HepG2 (cell line): ENCODE results near the gene EVA1A. TPM values are rescaled to one million over a fixed set of nuclear protein-coding genes. Genes with fewer than 3 reads are reported as not detected.

Source experiments
- EED ChIP-seq: sonication (generic); formaldehyde crosslinking; IDR thresholded peaks from 2 replicates; pipeline ENCODE4 v1.5.0; 2020; ENCODE audit warnings: mild to moderate bottlenecking, missing genetic modification reagents
- EP300 ChIP-seq, 3 experiments: sonication (generic) in 1 of 3; formaldehyde crosslinking in 1 of 3; IDR thresholded peaks; 2 replicates each; pipeline versions ENCODE4 v1.5.1 to v1.6.1; 2011 to 2020; ENCODE audit warnings: low read depth in 2 of 3, low read length in 2 of 3, borderline replicate concordance in 1 of 3, improper control_type of control experiment in 1 of 3, mild to moderate bottlenecking in 1 of 3, missing genetic modification reagents in 1 of 3, moderate library complexity in 1 of 3
- FOXA1 ChIP-seq, 2 experiments: fragments of 450-650 bp in 1 of 2; sonication (generic) in 1 of 2; formaldehyde crosslinking in 1 of 2; IDR thresholded peaks; 2 replicates each; pipeline versions ENCODE4 v1.4.0 to v1.6.1; 2016 to 2020; ENCODE audit warnings: missing genetic modification reagents in 1 of 2
- HOXA7 ChIP-seq: sonication (generic); formaldehyde crosslinking; IDR thresholded peaks from 2 replicates; pipeline ENCODE4 v1.8.1; 2022; ENCODE audit warnings: mild to moderate bottlenecking, missing genetic modification reagents, moderate library complexity
- ISL2 ChIP-seq: sonication (generic); formaldehyde crosslinking; IDR thresholded peaks from 2 replicates; pipeline ENCODE4 v1.5.0; 2020; ENCODE audit warnings: missing genetic modification reagents
- KDM6A ChIP-seq: IDR thresholded peaks from 2 replicates; pipeline ENCODE4 v1.6.1; 2016; ENCODE audit warnings: low read depth
- NR1H2 ChIP-seq: sonication (generic); formaldehyde crosslinking; IDR thresholded peaks from 2 replicates; pipeline ENCODE4 v1.8.1; 2022; ENCODE audit warnings: low read depth, missing genetic modification reagents, borderline replicate concordance
- NR2F2 ChIP-seq: IDR thresholded peaks from 2 replicates; pipeline ENCODE4 v1.6.1; 2012; ENCODE audit warnings: low read depth, inconsistent platforms, borderline replicate concordance
- PPARG ChIP-seq: conservative IDR thresholded peaks from 2 replicates; pipeline ENCODE4 v1.6.1; 2016; ENCODE audit warnings: missing biosample characterization, missing genetic modification reagents
- RXRB ChIP-seq: IDR thresholded peaks from 2 replicates; pipeline ENCODE4 v1.6.1; 2016; ENCODE audit warnings: borderline replicate concordance, missing genetic modification reagents, missing compliant biosample characterization
- SALL1 ChIP-seq: sonication (generic); formaldehyde crosslinking; IDR thresholded peaks from 2 replicates; pipeline ENCODE4 v1.8.0; 2022; ENCODE audit warnings: mild to moderate bottlenecking, missing genetic modification reagents
- SIN3B ChIP-seq: fragments of 150-350 bp; IDR thresholded peaks from 2 replicates; pipeline ENCODE4 v1.6.1; 2014; ENCODE audit warnings: low read length
- SOX5 ChIP-seq: IDR thresholded peaks from 2 replicates; pipeline ENCODE4 v1.6.1; 2016; ENCODE audit warnings: borderline replicate concordance
- SRY ChIP-seq: sonication (generic); formaldehyde crosslinking; IDR thresholded peaks from 2 replicates; pipeline ENCODE4 v1.8.0; 2022; ENCODE audit warnings: mild to moderate bottlenecking, missing genetic modification reagents
- TBX3 ChIP-seq: fragments of 450-650 bp; IDR thresholded peaks from 2 replicates; pipeline ENCODE4 v1.6.1; 2017; ENCODE audit warnings: antibody characterized with exemption, mild to moderate bottlenecking, inconsistent platforms, borderline replicate concordance
- TEAD3 ChIP-seq: optimal IDR thresholded peaks from 2 replicates; pipeline ENCODE3; 2016; ENCODE audit warnings: borderline replicate concordance
- ZNF138 ChIP-seq: sonication (generic); formaldehyde crosslinking; IDR thresholded peaks from 2 replicates; pipeline ENCODE4 v1.5.0; 2020; ENCODE audit warnings: mild to moderate bottlenecking, low read depth, missing genetic modification reagents
- ZSCAN12 ChIP-seq: sonication (generic); formaldehyde crosslinking; IDR thresholded peaks from 2 replicates; pipeline ENCODE4 v1.9.0; 2021; ENCODE audit warnings: mild to moderate bottlenecking, missing genetic modification reagents
- ZSCAN22 ChIP-seq: sonication (generic); formaldehyde crosslinking; IDR thresholded peaks from 2 replicates; pipeline ENCODE4 v1.4.0; 2020; ENCODE audit warnings: mild to moderate bottlenecking, missing genetic modification reagents
- polyA plus RNA-seq, 8 experiments: library from polyadenylated mRNA; depleted of rRNA in 3 of 8; stranded (reverse) in 7 of 8; unstranded in 1 of 8; fragments of >200 nt; fragmentation: Illumina TruSeq in 4 of 8; extraction: Trizol in 4 of 8; gene quantifications; 2 replicates each; pipeline versions ENCODE4 v1.2.1 to v1.2.3, GENCODE V29; 2011 to 2016; ENCODE audit warnings: low read depth in 4 of 8, missing spikeins in 1 of 8, mixed read lengths in 1 of 8; ENCODE audit not compliant: insufficient read depth in 1 of 8
- total RNA-seq, 5 experiments: library from RNA; depleted of rRNA; stranded (reverse); fragments of >200 nt; fragmentation: Illumina TruSeq; extraction: Trizol; gene quantifications; 2 replicates each; pipeline ENCODE4 v1.2.3, GENCODE V29; 2016; ENCODE audit warnings: low read depth in 1 of 5
- TF ChIP-seq, protein P1 (sequence below): sonication (generic); formaldehyde crosslinking; IDR thresholded peaks from 2 replicates; pipeline ENCODE4 v1.4.0; 2020; ENCODE audit warnings: missing genetic modification reagents
- TF ChIP-seq, protein P2 (sequence below): sonication (generic); formaldehyde crosslinking; IDR thresholded peaks from 2 replicates; pipeline ENCODE4 v1.8.0; 2022; ENCODE audit warnings: missing genetic modification reagents, mild to moderate bottlenecking, inconsistent platforms, borderline replicate concordance
- TF ChIP-seq, protein P3 (sequence below), 2 experiments: fragments of 450-650 bp in 1 of 2; sonication (generic) in 1 of 2; formaldehyde crosslinking; IDR thresholded peaks; 2 replicates each; pipeline versions ENCODE4 v1.5.0 to v1.8.0; 2020 to 2022; ENCODE audit warnings: mild to moderate bottlenecking in 1 of 2, missing genetic modification reagents in 1 of 2
- TF ChIP-seq, protein P4 (sequence below): sonication (generic); formaldehyde crosslinking; IDR thresholded peaks from 2 replicates; pipeline ENCODE4 v1.4.0; 2020; ENCODE audit warnings: missing genetic modification reagents

Gene EVA1A
- total and polyA plus RNA-seq, 2 of the 13 experiments (the other 11 are each of a cell fraction or from before 2014, with no cell fraction given), result 57.5 to 57.8 TPM

DNA sequence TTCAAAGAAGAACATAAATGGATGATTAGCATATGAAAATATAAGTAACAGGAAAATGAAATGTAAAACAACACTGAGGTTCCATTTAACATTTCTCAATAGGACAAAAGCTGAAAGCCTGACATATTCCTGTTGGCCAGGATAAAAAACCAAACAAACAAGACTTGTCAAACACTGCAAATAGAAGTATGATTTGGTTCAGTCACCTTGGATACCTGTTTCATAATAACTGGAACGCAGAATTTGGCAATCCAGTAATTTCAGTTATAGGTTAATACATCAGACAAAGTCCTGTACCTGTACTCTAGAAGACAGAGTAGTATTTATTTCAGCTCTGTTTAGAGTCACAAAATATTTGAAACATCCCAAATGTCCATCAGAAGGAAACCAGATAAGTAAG lies 16.5 kb upstream of the EVA1A start (continued):
- TF ChIP-seq SALL1 (CRISPR knock-in tag), result peak; percentile 24; the same call in 1 of the 2 replicates
- TF ChIP-seq, protein P1, sequence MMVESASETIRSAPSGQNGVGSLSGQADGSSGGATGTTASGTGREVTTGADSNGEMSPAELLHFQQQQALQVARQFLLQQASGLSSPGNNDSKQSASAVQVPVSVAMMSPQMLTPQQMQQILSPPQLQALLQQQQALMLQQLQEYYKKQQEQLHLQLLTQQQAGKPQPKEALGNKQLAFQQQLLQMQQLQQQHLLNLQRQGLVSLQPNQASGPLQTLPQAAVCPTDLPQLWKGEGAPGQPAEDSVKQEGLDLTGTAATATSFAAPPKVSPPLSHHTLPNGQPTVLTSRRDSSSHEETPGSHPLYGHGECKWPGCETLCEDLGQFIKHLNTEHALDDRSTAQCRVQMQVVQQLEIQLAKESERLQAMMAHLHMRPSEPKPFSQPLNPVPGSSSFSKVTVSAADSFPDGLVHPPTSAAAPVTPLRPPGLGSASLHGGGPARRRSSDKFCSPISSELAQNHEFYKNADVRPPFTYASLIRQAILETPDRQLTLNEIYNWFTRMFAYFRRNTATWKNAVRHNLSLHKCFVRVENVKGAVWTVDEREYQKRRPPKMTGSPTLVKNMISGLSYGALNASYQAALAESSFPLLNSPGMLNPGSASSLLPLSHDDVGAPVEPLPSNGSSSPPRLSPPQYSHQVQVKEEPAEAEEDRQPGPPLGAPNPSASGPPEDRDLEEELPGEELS (CRISPR knock-in tag), result peak; percentile 43
- TF ChIP-seq SIN3B, result no peak
- TF ChIP-seq ZSCAN22 (CRISPR knock-in tag), result no peak
- peak; percentile 65 for TF ChIP-seq TEAD3
- TF ChIP-seq, protein P2, sequence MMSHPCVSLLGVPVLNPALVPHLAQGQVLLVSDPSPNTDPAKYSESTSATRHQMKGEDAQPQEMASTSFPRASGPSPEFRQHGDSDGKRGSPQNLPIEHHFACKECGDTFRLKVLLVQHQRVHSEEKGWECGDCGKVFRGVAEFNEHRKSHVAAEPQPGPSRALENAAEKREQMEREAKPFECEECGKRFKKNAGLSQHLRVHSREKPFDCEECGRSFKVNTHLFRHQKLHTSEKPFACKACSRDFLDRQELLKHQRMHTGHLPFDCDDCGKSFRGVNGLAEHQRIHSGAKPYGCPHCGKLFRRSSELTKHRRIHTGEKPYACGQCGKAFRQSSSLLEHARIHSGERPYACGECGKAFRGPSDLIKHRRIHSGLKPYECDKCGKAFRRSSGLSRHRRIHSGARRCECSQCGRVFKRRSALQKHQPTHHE (CRISPR knock-in tag), result no peak
- TF ChIP-seq, protein P3, sequence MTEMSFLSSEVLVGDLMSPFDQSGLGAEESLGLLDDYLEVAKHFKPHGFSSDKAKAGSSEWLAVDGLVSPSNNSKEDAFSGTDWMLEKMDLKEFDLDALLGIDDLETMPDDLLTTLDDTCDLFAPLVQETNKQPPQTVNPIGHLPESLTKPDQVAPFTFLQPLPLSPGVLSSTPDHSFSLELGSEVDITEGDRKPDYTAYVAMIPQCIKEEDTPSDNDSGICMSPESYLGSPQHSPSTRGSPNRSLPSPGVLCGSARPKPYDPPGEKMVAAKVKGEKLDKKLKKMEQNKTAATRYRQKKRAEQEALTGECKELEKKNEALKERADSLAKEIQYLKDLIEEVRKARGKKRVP (CRISPR knock-in tag; IDR thresholded peaks at IDR 0.05), result peak in 1 of 2 experiments; percentile 59; a peak in 2 of 4 replicates
- TF ChIP-seq FOXA1 (IDR thresholded peaks at IDR 0.05), result no peak
- TF ChIP-seq FOXA1 (CRISPR knock-in tag; IDR thresholded peaks at IDR 0.05), result peak; percentile 45
- peak in 1 of 2 experiments; percentile 86; a peak in 2 of 4 replicates for TF ChIP-seq EP300 (IDR thresholded peaks at IDR 0.05; ENCODE audit: low read depth in 2 of 2, low read length in 2 of 2)
- no peak for TF ChIP-seq EP300 (CRISPR knock-in tag; IDR thresholded peaks at IDR 0.05; ENCODE audit: borderline replicate concordance)
- no peak for TF ChIP-seq HOXA7 (CRISPR knock-in tag)
- no peak for TF ChIP-seq NR1H2
- 0 out of 2 replicates have a peak, but pooled peaks have one; percentile 24 for TF ChIP-seq KDM6A (CRISPR knock-in tag)
- TF ChIP-seq, protein P4, sequence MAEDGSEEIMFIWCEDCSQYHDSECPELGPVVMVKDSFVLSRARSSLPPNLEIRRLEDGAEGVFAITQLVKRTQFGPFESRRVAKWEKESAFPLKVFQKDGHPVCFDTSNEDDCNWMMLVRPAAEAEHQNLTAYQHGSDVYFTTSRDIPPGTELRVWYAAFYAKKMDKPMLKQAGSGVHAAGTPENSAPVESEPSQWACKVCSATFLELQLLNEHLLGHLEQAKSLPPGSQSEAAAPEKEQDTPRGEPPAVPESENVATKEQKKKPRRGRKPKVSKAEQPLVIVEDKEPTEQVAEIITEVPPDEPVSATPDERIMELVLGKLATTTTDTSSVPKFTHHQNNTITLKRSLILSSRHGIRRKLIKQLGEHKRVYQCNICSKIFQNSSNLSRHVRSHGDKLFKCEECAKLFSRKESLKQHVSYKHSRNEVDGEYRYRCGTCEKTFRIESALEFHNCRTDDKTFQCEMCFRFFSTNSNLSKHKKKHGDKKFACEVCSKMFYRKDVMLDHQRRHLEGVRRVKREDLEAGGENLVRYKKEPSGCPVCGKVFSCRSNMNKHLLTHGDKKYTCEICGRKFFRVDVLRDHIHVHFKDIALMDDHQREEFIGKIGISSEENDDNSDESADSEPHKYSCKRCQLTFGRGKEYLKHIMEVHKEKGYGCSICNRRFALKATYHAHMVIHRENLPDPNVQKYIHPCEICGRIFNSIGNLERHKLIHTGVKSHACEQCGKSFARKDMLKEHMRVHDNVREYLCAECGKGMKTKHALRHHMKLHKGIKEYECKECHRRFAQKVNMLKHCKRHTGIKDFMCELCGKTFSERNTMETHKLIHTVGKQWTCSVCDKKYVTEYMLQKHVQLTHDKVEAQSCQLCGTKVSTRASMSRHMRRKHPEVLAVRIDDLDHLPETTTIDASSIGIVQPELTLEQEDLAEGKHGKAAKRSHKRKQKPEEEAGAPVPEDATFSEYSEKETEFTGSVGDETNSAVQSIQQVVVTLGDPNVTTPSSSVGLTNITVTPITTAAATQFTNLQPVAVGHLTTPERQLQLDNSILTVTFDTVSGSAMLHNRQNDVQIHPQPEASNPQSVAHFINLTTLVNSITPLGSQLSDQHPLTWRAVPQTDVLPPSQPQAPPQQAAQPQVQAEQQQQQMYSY (CRISPR knock-in tag), result no peak
- TF ChIP-seq TBX3, result peak; percentile 43; the same call in 1 of the 2 replicates
- TF ChIP-seq EED, result no peak
- 0 out of 2 replicates have a peak, but pooled peaks have one; percentile 24 for TF ChIP-seq RXRB (CRISPR knock-in tag)
- TF ChIP-seq SOX5, result peak; percentile 79; the same call in 1 of the 2 replicates
- no peak for TF ChIP-seq ZNF138 (CRISPR knock-in tag)
- no peak for TF ChIP-seq ZSCAN12 (CRISPR knock-in tag)
- TF ChIP-seq SRY, result no peak
- peak; percentile 78; the same call in 1 of the 2 replicates for TF ChIP-seq ISL2 (CRISPR knock-in tag)
- TF ChIP-seq PPARG (CRISPR knock-in tag), result peak; percentile 52; the same call in 1 of the 2 replicates
- TF ChIP-seq NR2F2, result 0 out of 2 replicates have a peak, but pooled peaks have one; percentile 17
